K562 (cell line): ENCODE data around the gene SLC25A40. TPM values are rescaled to one million over a fixed set of nuclear protein-coding genes. Genes with fewer than 3 reads are reported as not detected.

Experiments used
- ATAC-seq: fragments of 200-7000 bp; cut with Tn5 transposase; 3 replicates; pipeline ENCODE4 v1.9.1; 2020; ENCODE audit warnings: moderate library complexity
- Bru-seq: library from RNA; stranded (reverse); fragments of 400-500 nt; gene quantifications from one replicate; lab custom pipeline; 2021; lab: Mats Ljungman, UMichigan
- BruChase-seq, 2 experiments: library from RNA; stranded (reverse); fragments of 400-500 nt; gene quantifications; one replicate each; lab custom pipeline; 2021; lab: Mats Ljungman, UMichigan
- BruUV-seq: library from RNA; stranded (reverse); fragments of 400-500 nt; replicated peaks from 2 replicates; lab custom pipeline; 2021; lab: Mats Ljungman, UMichigan
- CTCF ChIA-PET: fragments of 300-600 bp; formaldehyde crosslinking; extraction: SDS; loops from one replicate; lab custom pipeline; 2021; ENCODE audit warnings: low intra/inter-chr PET ratio; lab: Yijun Ruan, JAX
- POLR2A ChIA-PET: fragments of 300-600, 350-650 bp; sonication (Branson Sonifier 250); formaldehyde crosslinking; extraction: SDS; loops from one replicate; lab custom pipeline; 2021; ENCODE audit warnings: antibody characterized with exemption, inconsistent platforms; lab: Yijun Ruan, JAX
- DNase-seq, 4 experiments: peaks; one replicate each; pipeline versions ENCODE4 v3.0.0 to v3.0.0-alpha.2; 2011 to 2018; ENCODE audit warnings: low spot score in 3 of 4, mixed read lengths in 3 of 4; ENCODE audit errors: extremely low read depth in 1 of 4
- FAIRE-seq: peaks from 2 replicates; lab custom pipeline; 2011; peaks lifted over from hg19 to GRCh38; lab: Jason Lieb, UNC
- H2AFZ ChIP-seq: 2 replicates; pipeline ENCODE4 v1.6.0; 2011; ENCODE audit warnings: low read depth, low read length, control low read depth, inconsistent platforms
- H3K27ac ChIP-seq: fragments of 200-600 bp; 3 replicates; pipeline ENCODE4 v1.8.0; 2011; ENCODE audit warnings: low read depth, mild to moderate bottlenecking, control low read depth, inconsistent platforms, low read length, moderate library complexity, mixed read lengths; ENCODE audit errors: extremely low read depth
- H3K27me3 ChIP-seq, 2 experiments: fragments of 300-600 bp in 1 of 2; 2 replicates in 1 of 2; 3 replicates in 1 of 2; pipeline versions ENCODE4 v1.6.0 to v1.8.0; 2011; ENCODE audit warnings: inconsistent platforms in 2 of 2, low read length in 2 of 2, mild to moderate bottlenecking in 1 of 2, mixed read lengths in 1 of 2, moderate library complexity in 1 of 2; ENCODE audit not compliant: control insufficient read depth in 2 of 2, insufficient read depth in 2 of 2
- H3K36me3 ChIP-seq: fragments of 300-600 bp; 3 replicates; pipeline ENCODE4 v1.8.0; 2011; ENCODE audit warnings: mild to moderate bottlenecking, low read length, inconsistent platforms; ENCODE audit not compliant: control insufficient read depth, insufficient read depth
- H3K4me1 ChIP-seq, 2 experiments: fragments of 200-600 bp in 1 of 2; replicated peaks in 1 of 2; 2 replicates in 1 of 2; 3 replicates in 1 of 2; pipeline versions ENCODE4 v1.5.1 to v1.8.0; 2011; ENCODE audit warnings: inconsistent platforms in 2 of 2, low read length in 2 of 2, mild to moderate bottlenecking in 1 of 2, mixed read lengths in 1 of 2, moderate library complexity in 1 of 2; ENCODE audit not compliant: control insufficient read depth in 2 of 2, insufficient read depth in 2 of 2
- H3K4me2 ChIP-seq: 2 replicates; pipeline ENCODE4 v1.6.1; 2011; ENCODE audit warnings: low read length, control low read depth, inconsistent platforms, mixed read lengths; ENCODE audit not compliant: insufficient read depth
- H3K4me3 ChIP-seq: fragments of 200-600 bp; sonication (generic), shearing (Covaris generic); 2 replicates; pipeline ENCODE4 v1.5.1; 2016; ENCODE audit warnings: control low read depth, inconsistent platforms
- H3K79me2 ChIP-seq: fragments of 200-600 bp; 3 replicates; pipeline ENCODE4 v1.8.0; 2011; ENCODE audit warnings: low read length, inconsistent platforms; ENCODE audit not compliant: control insufficient read depth, insufficient read depth
- H3K9ac ChIP-seq, 2 experiments: 2 replicates each; pipeline versions ENCODE4 v1.6.0 to v1.6.1; 2011; ENCODE audit warnings: low read depth in 2 of 2, low read length in 2 of 2, control low read depth in 1 of 2, inconsistent platforms in 1 of 2, mild to moderate bottlenecking in 1 of 2, mixed read lengths in 1 of 2; ENCODE audit not compliant: insufficient read depth in 1 of 2
- H3K9me1 ChIP-seq: one replicate; pipeline ENCODE4 v1.6.0; 2011; ENCODE audit warnings: inconsistent platforms, mild to moderate bottlenecking, low read length, moderate library complexity; ENCODE audit not compliant: control insufficient read depth, insufficient read depth
- H3K9me3 ChIP-seq: replicated peaks from 2 replicates; pipeline ENCODE4 v1.5.1; 2011; ENCODE audit warnings: low read depth, low read length, inconsistent platforms; ENCODE audit not compliant: control insufficient read depth, insufficient read depth
- H4K20me1 ChIP-seq: replicated peaks from 2 replicates; pipeline ENCODE4 v1.6.1; 2011; ENCODE audit warnings: low read length, inconsistent platforms, mixed read lengths; ENCODE audit not compliant: control insufficient read depth, insufficient read depth
- BDP1 ChIP-seq: IDR thresholded peaks from 3 replicates; pipeline ENCODE4 v1.6.1; 2011; ENCODE audit not compliant: insufficient read length, insufficient read depth
- C11orf30 ChIP-seq: fragments of 450-650 bp; IDR thresholded peaks from 2 replicates; pipeline ENCODE4 v1.6.1; 2016; ENCODE audit warnings: low read depth, mild to moderate bottlenecking
- CBX1 ChIP-seq: sonication (generic); IDR thresholded peaks from 2 replicates; pipeline ENCODE4 v1.6.1; 2016; ENCODE audit warnings: antibody characterized with exemption, low read depth, mild to moderate bottlenecking
- CCNT2 ChIP-seq: IDR thresholded peaks from 2 replicates; pipeline ENCODE4 v1.6.1; 2011; ENCODE audit warnings: borderline replicate concordance, low read depth, mild to moderate bottlenecking, moderate library complexity, mixed read lengths, low read length; ENCODE audit not compliant: insufficient read length; ENCODE audit errors: extremely low read depth
- ETV1 ChIP-seq: fragments of 450-650 bp; conservative IDR thresholded peaks from 2 replicates; pipeline ENCODE4 v1.6.1; 2016; ENCODE audit warnings: missing genetic modification characterization, control low read depth, low read depth, missing compliant biosample characterization
- FOSL1 ChIP-seq: fragments of 200-800 bp; sonication (Bioruptor generic); conservative IDR thresholded peaks from 2 replicates; pipeline ENCODE4 v1.6.1; 2016; ENCODE audit warnings: missing genetic modification characterization, missing compliant biosample characterization
- HDAC3 ChIP-seq: fragments of 450-650 bp; IDR thresholded peaks from 2 replicates; pipeline ENCODE4 v1.6.1; 2018; ENCODE audit warnings: borderline replicate concordance, mild to moderate bottlenecking, moderate library complexity; ENCODE audit not compliant: partially characterized antibody
- IFI16 ChIP-seq: fragments of 250-450 bp; sonication (Bioruptor Pico); IDR thresholded peaks from 2 replicates; pipeline ENCODE4 v2.1.2; 2022; ENCODE audit warnings: mild to moderate bottlenecking, inconsistent platforms
- NR4A1 ChIP-seq, 2 experiments: fragments of 250-450 bp in 1 of 2; fragments of 450-650 bp in 1 of 2; sonication (Bioruptor Pico) in 1 of 2; IDR thresholded peaks; 2 replicates each; pipeline versions ENCODE4 v1.4.0 to v1.6.1; 2016 to 2020; ENCODE audit warnings: mild to moderate bottlenecking in 2 of 2, missing compliant biosample characterization in 1 of 2, missing genetic modification characterization in 1 of 2, moderate library complexity in 1 of 2
- POLR2A ChIP-seq: fragments of 450-650 bp; conservative IDR thresholded peaks from 2 replicates; pipeline ENCODE4 v1.6.1; 2016
- SRSF3 ChIP-seq: fragments of 200-400 bp; formaldehyde crosslinking; IDR thresholded peaks from 2 replicates; pipeline ENCODE4 v1.6.1; 2016; ENCODE audit warnings: mild to moderate bottlenecking, low read length, moderate library complexity; ENCODE audit not compliant: insufficient read depth
- TAF7 ChIP-seq: fragments of 450-650 bp; IDR thresholded peaks from 2 replicates; pipeline ENCODE4 v1.6.1; 2016; ENCODE audit warnings: missing genetic modification characterization, missing compliant biosample characterization
- ZNF24 ChIP-seq: fragments of 450-650 bp; IDR thresholded peaks from 2 replicates; pipeline ENCODE4 v1.6.1; 2016
- ZSCAN29 ChIP-seq: fragments of 450-650 bp; IDR thresholded peaks from 2 replicates; pipeline ENCODE4 v1.6.1; 2017
- WGBS: fragments of 100-300 bp; shearing (Covaris generic); methylation state at CpG from one replicate; pipeline ENCODE4 v1.1.6; 2016; ENCODE audit warnings: low coverage, mixed read lengths; ENCODE audit not compliant: insufficient coverage; ENCODE audit errors: missing lambda C conversion rate; 5-methylcytosine and 5-hydroxymethylcytosine counted together
- in situ Hi-C: fragments of 300-500 bp; cut with MboI; formaldehyde crosslinking; loops from 4 replicates; pipeline ENCODE4 v1.15.0; 2018; ENCODE audit warnings: inconsistent platforms, mixed read lengths
- intact Hi-C: fragments of 100-400 bp; cut with micrococcal nuclease; formaldehyde crosslinking; loops from 2 replicates; pipeline ENCODE4 v1.14.2; 2022
- long read RNA-seq, 3 experiments: library from polyadenylated mRNA in 2 of 3; library from RNA in 1 of 3; unstranded in 2 of 3; stranded (forward) in 1 of 3; transcript quantifications; one replicate each; pipeline ENCODE4 v2.0.0, GENCODE V29; 2019 to 2022
- polyA minus RNA-seq, 3 experiments: library from RNA; depleted of rRNA, polyadenylated mRNA; stranded (reverse); fragments of >200 nt; gene quantifications; 2 replicates each; pipeline ENCODE4 v1.2.3, GENCODE V29; 2011
- polyA plus RNA-seq, 8 experiments: library from polyadenylated mRNA; depleted of rRNA in 4 of 8; stranded (reverse) in 5 of 8; unstranded in 3 of 8; fragments of >200 nt; fragmentation: Nextera tagmentation in 2 of 8; fragmentation: Illumina TruSeq in 1 of 8; extraction: Ambion mirVana in 2 of 8; extraction: Trizol in 1 of 8; gene quantifications; 2 replicates each; pipeline versions ENCODE4 v1.2.1 to v1.2.3, GENCODE V29; 2011 to 2014; ENCODE audit warnings: inconsistent platforms in 1 of 8, missing spikeins in 1 of 8
- total RNA-seq, 7 experiments: library from RNA; depleted of rRNA in 6 of 7; stranded (reverse); fragments of >200 nt in 6 of 7; fragmentation: Illumina TruSeq in 2 of 7; extraction: Trizol in 2 of 7; gene quantifications; 2 replicates each; pipeline versions ENCODE4 v1.2.1 to v1.2.3, GENCODE V29; 2011 to 2021; ENCODE audit warnings: low replicate concordance in 1 of 7
- TF ChIP-seq, protein P1 (sequence below): sonication (generic); formaldehyde crosslinking; IDR thresholded peaks from 2 replicates; pipeline ENCODE4 v1.8.0; 2022; ENCODE audit warnings: mild to moderate bottlenecking, missing genetic modification reagents

The SLC25A40 gene, protein sequence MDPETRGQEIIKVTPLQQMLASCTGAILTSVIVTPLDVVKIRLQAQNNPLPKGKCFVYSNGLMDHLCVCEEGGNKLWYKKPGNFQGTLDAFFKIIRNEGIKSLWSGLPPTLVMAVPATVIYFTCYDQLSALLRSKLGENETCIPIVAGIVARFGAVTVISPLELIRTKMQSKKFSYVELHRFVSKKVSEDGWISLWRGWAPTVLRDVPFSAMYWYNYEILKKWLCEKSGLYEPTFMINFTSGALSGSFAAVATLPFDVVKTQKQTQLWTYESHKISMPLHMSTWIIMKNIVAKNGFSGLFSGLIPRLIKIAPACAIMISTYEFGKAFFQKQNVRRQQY
- 23.2 and 75.9 TPM in 2 replicates for total RNA-seq (2011; cell fraction: chromatin; rRNA removed; ENCODE audit: low replicate concordance)
- 11.2 and 11.7 TPM in 2 replicates for total RNA-seq (2011; cell fraction: nucleolus; rRNA removed)
- 22.0 and 43.4 TPM in 2 replicates for total RNA-seq (2011; cell fraction: nucleoplasm; rRNA removed)
- total RNA-seq (2014; rRNA removed) (6.7 and 9.9 TPM in 2 replicates), total RNA-seq (2014; rRNA removed; fragmentation: Illumina TruSeq; extraction: Trizol) (28.1 and 31.1 TPM in 2 replicates), total RNA-seq (2015; rRNA removed; fragmentation: Illumina TruSeq; extraction: Trizol) (25.0 and 26.5 TPM in 2 replicates), total RNA-seq (2021) (39.6 and 43.2 TPM in 2 replicates), polyA plus RNA-seq (2011; rRNA removed) (34.4 and 44.0 TPM in 2 replicates), polyA plus RNA-seq (2014; fragmentation: Illumina TruSeq; extraction: Trizol) (26.0 and 26.6 TPM in 2 replicates), polyA plus RNA-seq (2014; fragmentation: Nextera tagmentation; extraction: Ambion mirVana) (10 to 100 TPM; 19.0 to 25.1 TPM), polyA plus RNA-seq (2014; rRNA removed) (17.9 and 21.2 TPM in 2 replicates), polyA minus RNA-seq (2011; rRNA and poly(A)+ RNA removed) (26.6 and 29.1 TPM in 2 replicates), Bru-seq, nascent RNA (percentile 88 among the genes with signal in this experiment), BruChase-seq, experiment 1, labeled RNA remaining after a 2-hour chase (percentile 91 among the genes with signal in this experiment), BruChase-seq, experiment 2, labeled RNA remaining after a 6-hour chase (percentile 89 among the genes with signal in this experiment)
- polyA plus RNA-seq (2011; cell fraction: cytosol; rRNA removed), result 7.2 and 13.2 TPM in 2 replicates
- 35.6 and 37.3 TPM in 2 replicates for polyA plus RNA-seq (2011; cell fraction: nucleus; rRNA removed)
- polyA plus RNA-seq (2012), result 32.7 and 45.5 TPM in 2 replicates
- 12.8 and 13.7 TPM in 2 replicates for polyA minus RNA-seq (2011; cell fraction: cytosol; rRNA and poly(A)+ RNA removed)
- 35.0 and 41.9 TPM in 2 replicates for polyA minus RNA-seq (2011; cell fraction: nucleus; rRNA and poly(A)+ RNA removed)
- long read RNA-seq, experiment 1, full-length matches to known transcripts, result 22 of 40 reads
- long read RNA-seq, experiment 1, partial matches to known transcripts, result 4 of 40 reads
- long read RNA-seq, experiment 1, other reads (novel, unspliced or antisense), result 14 of 40 reads
- long read RNA-seq, experiment 2, full-length matches to known transcripts, result 4 of 16 reads
- long read RNA-seq, experiment 2, partial matches to known transcripts, result 2 of 16 reads
- long read RNA-seq, experiment 2, other reads (novel, unspliced or antisense), result 10 of 16 reads
- long read RNA-seq, experiment 3, full-length matches to known transcripts, result 6 of 11 reads
- long read RNA-seq, experiment 3, partial matches to known transcripts, result 0 of 11 reads
- long read RNA-seq, experiment 3, other reads (novel, unspliced or antisense), result 5 of 11 reads

DNA sequence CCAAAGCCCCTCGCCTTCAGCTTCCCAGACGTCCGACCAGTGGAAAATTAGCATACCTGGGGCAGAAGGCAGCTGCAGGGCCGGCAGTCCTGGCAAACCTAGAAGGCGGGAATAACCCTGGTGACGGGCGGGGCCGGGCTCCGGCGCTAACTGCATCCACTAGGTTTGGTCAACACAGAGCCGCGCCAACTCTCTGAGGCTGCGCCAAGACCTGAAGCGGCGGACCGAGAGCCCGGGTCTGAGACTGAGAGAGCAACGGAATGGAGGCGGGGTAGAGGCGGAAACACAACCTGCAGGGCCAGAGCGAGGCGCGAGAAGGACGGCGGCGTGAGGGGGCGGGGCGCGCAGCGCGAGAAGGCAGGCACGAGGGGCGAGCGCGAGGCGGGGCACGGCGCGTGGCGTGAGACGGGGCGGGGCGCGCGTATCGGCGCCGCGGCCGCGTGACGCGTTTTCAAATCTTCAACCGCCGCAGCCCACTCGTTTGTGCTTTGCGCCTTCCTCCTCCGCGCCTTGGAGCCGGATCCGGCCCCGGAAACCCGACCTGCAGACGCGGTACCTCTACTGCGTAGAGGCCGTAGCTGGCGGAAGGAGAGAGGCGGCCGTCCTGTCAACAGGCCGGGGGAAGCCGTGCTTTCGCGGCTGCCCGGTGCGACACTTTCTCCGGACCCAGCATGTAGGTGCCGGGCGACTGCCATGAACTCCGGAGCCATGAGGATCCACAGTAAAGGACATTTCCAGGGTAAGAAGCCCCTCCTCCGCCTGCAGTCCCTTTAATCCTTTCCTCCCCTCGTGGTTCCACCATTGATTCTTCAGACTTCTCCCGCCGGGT lies at the start of gene SLC25A40, which contains the start of gene DBF4:
Gene SLC25A40, minus strand, starts transcription at position 321 of the 829 bp plus-strand sequence. CDS start 17,633 bp downstream, outside the sequence.
Gene DBF4, plus strand, starts transcription at position 454 of the 829 bp plus-strand sequence. Its CDS starts 240 bp downstream, at position 694.
- H3K9me1 ChIP-seq, result no peaks in the 10 kb centered on the region
- intact Hi-C loops, result loop anchor here (10.0 kb wide), 3 partner anchors 339 to 721 kb away; partner anchors contain the start of genes DMTF1 and TMEM243
- peaks cover 99% of the 10 kb centered on the region for H3K79me2 ChIP-seq
- in situ Hi-C loops, result no loop called here
- ChIA-PET POLR2A (interaction anchor here (0.7 to 1.4 kb wide), 3 partner anchors 10 to 460 kb away, joined by 3 to 7 read pairs (median 3); no protein-coding TSS in a partner anchor), CTCF (no interaction called here)
- H3K4me3 ChIP-seq, result peak within 1 kb of the TSS; percentile 86
- no peaks in the 10 kb centered on the region for H3K27me3 ChIP-seq
- peaks cover 10% of the 10 kb centered on the region in 2 experiments; a peak in 4 of 5 replicates for H3K4me1 ChIP-seq
- H3K9ac ChIP-seq, result peak within 1 kb of the TSS; percentile 96 to 99
- peak; percentile 83 for FAIRE-seq
- peaks cover under 1% of the 10 kb centered on the region; the same call in 1 of the 2 replicates for H3K9me3 ChIP-seq
- H3K36me3 ChIP-seq, result peaks cover 50% of the 10 kb centered on the region
- no TSS peak for BruUV-seq
- H2AFZ ChIP-seq, result peak within 1 kb of the TSS; percentile 85
- peaks cover 5% of the 10 kb centered on the region; the same call in 1 of the 2 replicates for H4K20me1 ChIP-seq
- peak within 1 kb of the TSS; percentile 92 for H3K27ac ChIP-seq
- peak within 1 kb of the TSS; percentile 75 for H3K4me2 ChIP-seq
- WGBS, result under 1% methylated on average over 78 of the region's 84 CpGs
- peak; percentile 92 to 98 (median 93) for DNase-seq
- peak; percentile 86 for ATAC-seq
- TF ChIP-seq BDP1, result no peak
- TF ChIP-seq HDAC3, result peak; percentile 42
- peak; percentile 94 for TF ChIP-seq ZSCAN29
- TF ChIP-seq IFI16, result no peak
- peak; percentile 50 for TF ChIP-seq TAF7 (tag)
- TF ChIP-seq POLR2A, result peak; percentile 92
- TF ChIP-seq NR4A1 (CRISPR knock-in tag; IDR thresholded peaks at IDR 0.05), result no peak
- TF ChIP-seq NR4A1 (tag; IDR thresholded peaks at IDR 0.05), result peak; percentile 58; the same call in 1 of the 2 replicates
- TF ChIP-seq CCNT2, result peak; percentile 99
- TF ChIP-seq CBX1, result peak; percentile 51; the same call in 1 of the 2 replicates
- TF ChIP-seq C11orf30, result no peak
- TF ChIP-seq ETV1 (tag), result peak; percentile 55
- TF ChIP-seq SRSF3, result no peak
- TF ChIP-seq, protein P1, sequence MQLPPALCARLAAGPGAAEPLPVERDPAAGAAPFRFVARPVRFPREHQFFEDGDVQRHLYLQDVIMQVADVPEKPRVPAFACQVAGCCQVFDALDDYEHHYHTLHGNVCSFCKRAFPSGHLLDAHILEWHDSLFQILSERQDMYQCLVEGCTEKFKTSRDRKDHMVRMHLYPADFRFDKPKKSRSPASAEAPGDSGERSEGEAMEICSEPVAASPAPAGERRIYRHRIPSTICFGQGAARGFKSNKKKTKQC (CRISPR knock-in tag), result peak; percentile 74; the same call in 1 of the 2 replicates
- no peak; the same call in 1 of the 2 replicates for TF ChIP-seq FOSL1 (tag)
- TF ChIP-seq ZNF24, result peak; percentile 90
